HG03469 (cell line): ENCODE results near the gene LSG1.
"Not testable (repeated sequence)": the region's sequence is repeated elsewhere in the genome, so short reads cannot be mapped to it uniquely, and the experiment has no call there.

Experiments
- ATAC-seq: cut with Tn5 transposase; IDR thresholded peaks from one replicate; pipeline ENCODE4 v1.9.1; 2021; ENCODE audit warnings: mild to moderate bottlenecking, moderate library complexity, moderate number of reproducible peaks; ENCODE audit not compliant: unreplicated experiment

The LSG1 gene

GRCh38 chr3:194619741-194620140 lies 52.2 kb downstream of the LSG1 start:
- no peak for ATAC-seq

- no peak for ATAC-seq
Measured at GRCh38 chr3:194618858-194619608, 53.0 kb downstream of the LSG1 start.

GRCh38 chr3:194617827-194618226 lies 54.2 kb downstream of the LSG1 start:
- ATAC-seq, result no peak

DNA sequence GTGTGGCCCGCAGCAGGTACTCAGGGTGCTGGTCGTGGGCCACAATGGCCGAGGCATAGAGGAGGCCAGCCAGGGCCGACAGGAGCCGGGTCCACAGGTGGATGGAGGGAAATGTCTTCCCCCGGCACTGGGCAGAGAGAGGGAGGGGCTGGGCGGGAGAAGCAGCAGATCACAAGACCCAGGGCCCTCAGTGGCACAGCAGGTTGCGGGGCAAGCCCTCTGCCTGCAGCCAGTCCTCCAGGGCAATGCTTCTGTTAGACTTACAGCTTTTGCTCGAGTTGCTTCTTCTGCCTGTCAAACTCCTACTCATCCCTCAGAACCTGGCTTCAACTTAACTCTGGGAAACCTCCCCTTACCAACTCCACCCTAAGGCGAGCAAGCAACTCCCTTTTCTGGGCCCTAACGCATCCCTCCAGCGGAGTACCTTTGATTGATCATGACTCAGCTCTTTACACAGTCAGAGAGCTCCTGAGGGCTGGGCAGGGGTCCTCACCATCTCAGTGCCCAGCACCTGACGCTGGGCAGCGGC lies 54.8 kb downstream of the LSG1 start:
- no peak for ATAC-seq

DNA sequence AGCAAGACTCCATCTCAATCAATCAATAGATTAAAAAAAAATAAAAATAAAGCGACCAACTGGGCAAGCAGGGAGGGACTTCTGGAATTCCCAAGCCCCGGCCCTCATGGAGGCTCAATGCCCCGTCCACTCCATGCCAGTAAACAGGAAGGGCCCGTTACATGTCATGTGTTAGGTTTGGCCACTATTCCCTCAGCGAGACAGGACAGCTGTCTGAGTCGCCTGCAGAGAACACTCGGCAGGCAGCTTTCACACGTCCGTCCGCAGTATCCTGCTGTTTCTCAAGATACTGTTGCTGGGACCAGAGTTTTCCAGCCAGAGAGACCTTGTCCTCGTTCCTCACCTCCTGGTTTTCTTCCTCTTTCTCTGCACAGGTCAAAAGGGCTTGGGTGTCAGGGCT lies 56.8 kb downstream of the LSG1 start:
- ATAC-seq, result no peak

GRCh38 chr3:194612221-194612620 lies 59.8 kb downstream of the LSG1 start:
- ATAC-seq, result no peak

DNA sequence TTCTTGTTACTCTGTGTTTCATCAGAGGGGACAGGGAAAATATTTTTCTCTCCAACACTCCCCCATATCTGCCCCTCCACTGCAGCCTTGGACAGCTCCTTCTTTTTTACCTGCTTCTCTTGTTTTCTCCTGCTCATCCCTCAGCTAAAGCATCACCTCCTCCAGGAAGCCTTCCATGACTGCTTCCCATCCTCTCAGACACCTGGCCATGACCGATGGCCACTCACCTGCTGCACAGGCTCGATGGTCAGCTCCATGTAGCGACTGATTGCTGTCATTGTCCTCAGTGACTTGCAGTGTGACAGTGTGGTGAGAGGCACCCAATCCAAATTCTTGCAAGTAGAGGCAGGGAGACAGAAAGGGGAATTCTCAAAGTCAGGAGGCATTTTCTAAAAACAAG lies 61.3 kb downstream of the LSG1 start:
- ATAC-seq, result no peak

- no peak for ATAC-seq
Measured at GRCh38 chr3:194609601-194610000, 62.4 kb downstream of the LSG1 start.

DNA sequence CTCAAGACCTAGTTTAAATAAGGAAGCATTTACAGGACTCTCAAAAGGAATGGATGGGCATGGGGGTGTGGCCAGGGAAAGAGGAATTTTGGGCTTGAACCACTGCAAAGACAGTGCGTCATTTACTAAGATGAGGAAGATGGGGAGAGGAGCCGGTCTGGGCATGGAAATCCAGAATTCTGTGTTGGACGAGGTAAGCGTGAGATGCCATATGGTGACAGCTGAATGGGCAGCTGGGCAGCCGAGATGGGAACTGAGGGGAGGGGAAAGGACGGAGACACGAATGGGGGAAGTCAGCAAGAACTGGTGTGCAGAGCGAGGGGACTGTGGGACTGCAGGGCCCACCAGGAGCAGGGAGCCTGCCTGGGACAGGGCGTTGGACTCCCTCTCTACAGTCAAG lies 63.0 kb downstream of the LSG1 start:
- ATAC-seq, result no peak

DNA sequence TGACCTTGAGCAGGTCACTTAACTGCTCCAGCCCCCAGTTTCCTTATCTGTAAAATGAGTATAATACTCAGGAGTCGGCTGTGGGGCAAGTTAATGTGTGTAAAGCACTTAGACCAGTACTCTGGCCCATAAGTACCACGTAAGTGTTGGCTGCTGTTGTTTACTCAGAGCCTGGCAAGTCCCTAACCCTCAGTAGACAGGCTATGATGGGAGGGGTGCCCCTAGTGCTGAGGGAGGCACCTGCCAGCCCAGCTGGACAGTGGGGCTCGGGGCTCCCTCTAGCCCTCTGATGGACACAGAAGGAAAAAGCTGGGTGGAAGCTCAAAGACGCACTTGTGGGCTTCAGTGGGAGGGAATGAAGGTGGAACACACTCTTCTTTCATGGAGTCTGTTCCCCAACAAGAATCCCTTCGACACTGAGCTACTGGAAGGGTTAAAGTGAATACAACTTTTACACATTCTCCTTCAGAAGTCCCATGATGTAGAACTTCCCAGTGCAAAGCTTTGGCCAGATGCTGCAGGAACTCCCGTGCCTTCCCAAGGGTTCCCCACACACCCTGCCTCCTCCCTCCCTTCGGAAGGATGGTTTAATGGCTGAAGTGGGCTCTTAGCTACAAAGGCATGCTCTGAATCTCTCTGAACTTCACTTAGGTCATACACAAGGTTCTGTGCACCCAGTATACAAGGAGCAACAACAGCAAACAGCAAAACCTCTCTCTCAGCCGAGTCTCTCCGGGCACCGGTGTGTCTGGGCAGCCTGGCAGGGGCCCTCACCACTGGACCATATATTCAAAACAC lies 64.2 kb downstream of the LSG1 start:
- ATAC-seq, result no peak

DNA sequence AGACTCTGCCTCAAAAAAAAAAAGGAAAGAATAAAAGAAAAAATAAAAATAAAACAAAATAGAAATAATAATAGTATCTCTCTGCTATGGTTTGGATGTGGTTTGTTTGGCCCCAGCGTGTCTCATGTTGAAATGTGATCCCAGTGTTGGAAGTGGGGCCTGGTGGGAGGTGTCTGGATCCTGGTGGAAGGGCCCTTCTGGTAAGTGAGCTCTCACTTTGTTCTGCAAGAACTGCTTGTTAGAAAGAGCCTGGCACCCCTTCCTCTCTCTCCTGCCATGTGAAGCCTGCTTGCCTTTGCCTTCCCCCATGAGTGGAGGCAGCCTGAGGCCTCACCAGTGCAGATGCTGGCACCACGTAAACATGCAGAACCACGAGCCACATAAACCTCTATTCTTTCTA lies 65.0 kb downstream of the LSG1 start:
- ATAC-seq, result no peak

DNA sequence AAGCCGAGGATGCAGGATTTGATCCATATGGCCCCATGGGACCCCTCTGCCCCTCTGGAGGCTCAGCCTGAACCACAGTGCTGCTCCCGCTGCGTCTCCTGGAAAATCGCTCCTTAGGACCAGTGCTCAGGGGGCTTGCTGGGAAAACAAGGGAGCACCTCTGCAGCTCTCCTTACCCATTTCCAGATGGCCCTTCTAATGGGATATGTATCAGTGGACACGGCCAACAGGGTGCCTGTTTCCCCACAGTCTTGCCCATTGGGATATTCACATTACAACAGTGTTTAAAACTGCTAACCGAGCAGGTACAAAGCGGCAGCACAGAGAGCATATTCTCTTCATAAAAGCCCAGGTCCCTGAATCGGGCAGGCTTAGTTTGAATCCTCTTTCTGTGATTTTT lies 65.8 kb downstream of the LSG1 start:
- no peak for ATAC-seq

GRCh38 chr3:194605314-194605713 lies 66.7 kb downstream of the LSG1 start:
- not testable (repeated sequence) for ATAC-seq

- ATAC-seq, result no peak
Measured at GRCh38 chr3:194604837-194605236, 67.2 kb downstream of the LSG1 start.

- no peak for ATAC-seq
Measured at GRCh38 chr3:194604126-194604525, 67.9 kb downstream of the LSG1 start.

GRCh38 chr3:194602669-194603171 lies 69.3 kb downstream of the LSG1 start:
- ATAC-seq, result no peak

DNA sequence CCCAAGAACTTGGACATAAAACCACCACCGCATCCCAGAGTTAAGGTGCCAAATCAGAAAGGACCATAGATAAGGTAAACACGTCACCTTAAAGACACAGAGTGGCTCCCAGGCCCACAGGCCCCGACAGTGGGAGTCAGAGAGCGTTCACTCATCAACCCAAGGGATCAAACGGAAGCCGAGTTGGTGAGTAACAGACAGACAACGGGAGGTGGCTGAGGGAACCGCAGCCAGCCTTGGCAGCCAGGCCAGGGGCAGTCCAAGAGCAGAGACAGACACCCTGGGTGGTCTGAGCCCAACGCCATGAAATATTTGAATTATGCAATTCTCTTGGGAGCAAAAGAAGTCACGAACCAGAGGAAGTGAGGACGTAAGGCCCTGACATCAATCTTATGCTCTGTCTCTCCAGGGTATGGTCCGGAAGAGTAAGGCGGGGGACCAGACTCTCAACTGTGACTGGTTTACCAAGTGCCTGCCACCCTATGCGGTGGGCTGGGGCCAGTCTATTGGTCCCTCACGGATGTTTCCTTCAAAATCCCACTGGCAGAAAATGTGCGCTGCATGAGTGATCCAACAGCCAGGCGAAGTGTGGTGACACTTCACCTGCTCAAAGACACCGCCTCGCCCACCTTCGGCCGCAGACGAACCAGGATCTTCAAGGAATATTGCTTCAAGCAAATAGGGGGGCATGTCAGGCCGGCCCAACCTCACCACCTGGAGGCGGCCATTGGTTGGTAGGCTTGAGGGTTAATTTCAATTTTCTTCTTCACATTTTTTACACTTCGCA lies 73.0 kb downstream of the LSG1 start:
- no peak for ATAC-seq

DNA sequence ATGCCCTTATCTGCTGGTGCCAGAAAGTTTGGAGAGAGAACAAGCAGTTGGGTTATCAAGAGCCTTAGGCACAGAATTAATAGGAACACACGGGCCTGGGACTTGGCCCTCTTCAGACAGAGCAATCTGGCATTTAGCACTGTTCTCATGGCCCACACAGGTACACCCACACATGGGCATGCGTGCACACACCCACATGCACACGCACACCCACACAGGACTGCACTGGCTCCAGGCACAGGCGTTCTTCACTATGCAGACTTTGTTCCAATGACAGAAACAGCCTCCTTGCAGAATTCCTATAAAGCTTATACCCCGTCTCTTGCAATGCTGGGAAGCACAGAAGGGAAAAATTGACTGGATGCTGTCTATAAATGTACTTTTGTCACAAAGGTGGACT lies 75.1 kb downstream of the LSG1 start:
- ATAC-seq, result no peak

DNA sequence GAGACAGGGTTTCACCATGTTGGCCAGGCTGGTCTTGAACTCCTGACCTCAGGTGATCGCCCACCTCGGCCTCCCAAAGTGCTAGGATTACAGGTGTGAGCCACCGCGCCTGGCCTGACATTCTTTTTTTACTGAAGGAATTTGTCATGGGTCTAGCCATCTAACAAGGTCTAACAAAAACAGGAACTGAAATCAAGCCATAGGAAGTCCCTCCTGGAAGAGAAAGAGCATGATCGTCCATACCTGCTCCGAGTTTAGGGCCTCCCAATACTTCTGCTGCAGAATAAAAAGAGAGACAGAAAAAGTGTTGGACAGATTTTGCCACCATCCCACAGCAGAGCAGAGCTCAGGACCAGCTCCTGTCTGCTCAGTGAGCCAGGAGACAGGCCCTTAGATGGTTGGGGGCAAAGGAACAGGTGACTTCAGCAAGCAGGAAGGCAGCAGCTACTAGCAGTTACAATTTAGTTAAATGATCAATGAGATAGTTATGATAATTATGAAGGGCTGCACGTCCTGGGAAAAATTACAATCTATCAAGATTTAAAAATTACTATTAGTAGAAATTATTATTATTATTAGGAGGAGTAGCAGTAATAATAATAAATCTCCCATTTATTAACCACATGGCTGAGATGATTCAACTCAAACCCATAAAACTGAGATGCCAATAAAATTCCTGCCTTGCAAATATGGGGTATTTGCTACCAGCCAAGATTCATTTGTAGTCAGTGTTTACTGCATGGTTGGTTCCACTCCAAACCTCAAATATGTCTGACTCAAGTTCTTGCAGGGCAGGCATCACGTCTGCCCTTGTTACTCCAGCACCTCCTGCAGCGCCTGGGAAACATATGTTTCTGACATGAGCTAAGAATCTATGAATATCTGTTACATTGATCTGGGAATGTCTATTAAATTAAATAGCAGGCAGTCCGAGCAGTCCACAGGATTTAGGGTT lies 78.9 kb downstream of the LSG1 start:
- no peak for ATAC-seq
